H9 (cell line): Measurements from ENCODE around the gene STRA6. TPM values are rescaled to one million over a fixed set of nuclear protein-coding genes. Genes with fewer than 3 reads are reported as not detected.

ENCODE experiments used
- DNase-seq: peaks from one replicate; pipeline ENCODE4 v3.0.0-alpha.2; 2017
- H2AFZ ChIP-seq: one replicate; pipeline ENCODE4 v1.6.1; 2013; ENCODE audit warnings: mild to moderate bottlenecking, low read length, control low read depth, moderate library complexity
- H2AK5ac ChIP-seq: 2 replicates; pipeline ENCODE4 v1.6.1; 2013; ENCODE audit warnings: low read length, control low read depth, mixed read lengths; ENCODE audit not compliant: insufficient read length
- H2BK120ac ChIP-seq: one replicate; pipeline ENCODE4 v1.6.1; 2013; ENCODE audit warnings: low read depth, mild to moderate bottlenecking, low read length, control low read depth, inconsistent platforms; ENCODE audit not compliant: poor library complexity, severe bottlenecking
- H2BK12ac ChIP-seq: 2 replicates; pipeline ENCODE4 v1.6.1; 2013; ENCODE audit warnings: low read length, control low read depth, mixed read lengths, low read depth; ENCODE audit not compliant: insufficient read length
- H2BK15ac ChIP-seq: 2 replicates; pipeline ENCODE4 v1.6.1; 2013; ENCODE audit warnings: low read depth, low read length, control low read depth
- H2BK20ac ChIP-seq: one replicate; pipeline ENCODE4 v1.6.1; 2013; ENCODE audit warnings: low read depth, mild to moderate bottlenecking, low read length, control low read depth, inconsistent platforms; ENCODE audit not compliant: poor library complexity, severe bottlenecking
- H2BK5ac ChIP-seq: 2 replicates; pipeline ENCODE4 v1.6.1; 2013; ENCODE audit warnings: low read length, control low read depth, mixed read lengths; ENCODE audit not compliant: insufficient read length
- H3K14ac ChIP-seq: 2 replicates; pipeline ENCODE4 v1.6.1; 2013; ENCODE audit warnings: low read length, control low read depth; ENCODE audit not compliant: insufficient read depth
- H3K18ac ChIP-seq: 2 replicates; pipeline ENCODE4 v1.6.1; 2013; ENCODE audit warnings: low read depth, mild to moderate bottlenecking, mixed read lengths, low read length, control low read depth; ENCODE audit not compliant: insufficient read length
- H3K23ac ChIP-seq: 2 replicates; pipeline ENCODE4 v1.6.1; 2013; ENCODE audit warnings: low read length, control low read depth, mixed read lengths, low read depth; ENCODE audit not compliant: insufficient read length
- H3K23me2 ChIP-seq: 2 replicates; pipeline ENCODE4 v1.6.1; 2013; ENCODE audit warnings: low read depth, mild to moderate bottlenecking, mixed read lengths, low read length, control low read depth; ENCODE audit not compliant: insufficient read length, poor library complexity, severe bottlenecking
- H3K27ac ChIP-seq: 2 replicates; pipeline ENCODE4 v1.5.1; 2013; ENCODE audit warnings: low read length, control low read depth, mixed read lengths, low read depth; ENCODE audit not compliant: insufficient read length
- H3K27me3 ChIP-seq: 2 replicates; pipeline ENCODE4 v1.6.1; 2013; ENCODE audit warnings: low read length, control low read depth, inconsistent platforms; ENCODE audit not compliant: insufficient read depth
- H3K4ac ChIP-seq: 2 replicates; pipeline ENCODE4 v1.6.1; 2013; ENCODE audit warnings: low read depth, mild to moderate bottlenecking, control low read depth, inconsistent platforms, low read length, moderate library complexity
- H3K4me1 ChIP-seq: 2 replicates; pipeline ENCODE4 v1.6.1; 2013; ENCODE audit warnings: low read length, control low read depth, inconsistent platforms; ENCODE audit not compliant: insufficient read depth
- H3K4me2 ChIP-seq: 2 replicates; pipeline ENCODE4 v1.6.1; 2013; ENCODE audit warnings: low read length, control low read depth, mixed read lengths; ENCODE audit not compliant: insufficient read length, insufficient read depth
- H3K56ac ChIP-seq: 2 replicates; pipeline ENCODE4 v1.6.1; 2013; ENCODE audit warnings: low read depth, mild to moderate bottlenecking, mixed read lengths, low read length, control low read depth; ENCODE audit not compliant: insufficient read length
- H3K79me1 ChIP-seq: 2 replicates; pipeline ENCODE4 v1.6.1; 2013; ENCODE audit warnings: low read depth, mild to moderate bottlenecking, moderate library complexity, low read length, control low read depth, inconsistent platforms; ENCODE audit not compliant: insufficient read depth, poor library complexity, severe bottlenecking
- H3K79me2 ChIP-seq: 2 replicates; pipeline ENCODE4 v1.6.1; 2013; ENCODE audit warnings: low read length, control low read depth, inconsistent platforms; ENCODE audit not compliant: insufficient read depth
- H3K9ac ChIP-seq: 2 replicates; pipeline ENCODE4 v1.6.1; 2013; ENCODE audit warnings: low read length, control low read depth, mixed read lengths; ENCODE audit not compliant: insufficient read length; ENCODE audit errors: extremely low read depth
- H3K9me3 ChIP-seq: one replicate; pipeline ENCODE4 v1.6.1; 2013; ENCODE audit warnings: low read depth, low read length, inconsistent platforms; ENCODE audit not compliant: control insufficient read depth
- H3T11ph ChIP-seq: one replicate; pipeline ENCODE4 v1.6.1; 2013; ENCODE audit warnings: mild to moderate bottlenecking, low read length, control low read depth, inconsistent platforms
- H4K20me1 ChIP-seq: one replicate; pipeline ENCODE4 v1.6.1; 2013; ENCODE audit not compliant: control insufficient read depth, insufficient read length, insufficient read depth
- H4K5ac ChIP-seq: 2 replicates; pipeline ENCODE4 v1.6.1; 2013; ENCODE audit warnings: low read depth, mild to moderate bottlenecking, mixed read lengths, low read length, control low read depth; ENCODE audit not compliant: insufficient read length
- H4K8ac ChIP-seq: replicated peaks from 2 replicates; pipeline ENCODE4 v1.6.1; 2013; ENCODE audit warnings: low read length, control low read depth, mixed read lengths, low read depth; ENCODE audit not compliant: insufficient read length
- H4K91ac ChIP-seq: 2 replicates; pipeline ENCODE4 v1.6.1; 2013; ENCODE audit warnings: low read depth, mild to moderate bottlenecking, moderate library complexity, mixed read lengths, low read length, control low read depth; ENCODE audit not compliant: insufficient read length
- H3K27ac Mint-ChIP-seq, 3 experiments: 2 replicates in 2 of 3; 3 replicates in 1 of 3; pipeline ENCODE4 v1.8.0; 2020 to 2021; ENCODE audit warnings: mixed read lengths in 3 of 3, mild to moderate bottlenecking in 1 of 3, moderate library complexity in 1 of 3
- H3K27me3 Mint-ChIP-seq: 2 replicates; pipeline ENCODE4 v1.8.0; 2021; ENCODE audit warnings: low read depth, mild to moderate bottlenecking, moderate library complexity, mixed read lengths
- H3K36me3 Mint-ChIP-seq, 3 experiments: 2 replicates in 2 of 3; 3 replicates in 1 of 3; pipeline ENCODE4 v1.8.0; 2020 to 2021; ENCODE audit warnings: low read depth in 3 of 3, mixed read lengths in 3 of 3; ENCODE audit not compliant: insufficient read depth in 1 of 3
- H3K4me1 Mint-ChIP-seq, 2 experiments: 2 replicates each; pipeline ENCODE4 v1.8.0; 2020; ENCODE audit warnings: mixed read lengths in 2 of 2
- H3K4me3 Mint-ChIP-seq, 2 experiments: 2 replicates in 1 of 2; 3 replicates in 1 of 2; pipeline ENCODE4 v1.8.0; 2020 to 2021; ENCODE audit warnings: mild to moderate bottlenecking in 2 of 2, mixed read lengths in 2 of 2, moderate library complexity in 1 of 2
- H3K9me3 Mint-ChIP-seq, 2 experiments: 2 replicates in 1 of 2; 3 replicates in 1 of 2; pipeline ENCODE4 v1.8.0; 2020; ENCODE audit warnings: mild to moderate bottlenecking in 2 of 2, mixed read lengths in 2 of 2, moderate library complexity in 1 of 2
- CTCF ChIP-seq: fragments of 200-600 bp; sonication (generic); conservative IDR thresholded peaks from 3 replicates; pipeline ENCODE4 v1.8.0; 2021; ENCODE audit warnings: antibody characterized with exemption, mild to moderate bottlenecking
- WGBS: extraction: QIAGEN DNeasy Blood & Tissue Kit; methylation state at CpG from one replicate; pipeline ENCODE4 v1.1.7; 2013; ENCODE audit warnings: missing lambda C conversion rate, low lambda C conversion rate, mixed read lengths; ENCODE audit not compliant: insufficient read length; ENCODE audit errors: extremely low coverage; 5-methylcytosine and 5-hydroxymethylcytosine counted together
- total RNA-seq: library from RNA; stranded (reverse); gene quantifications from 2 replicates; pipeline ENCODE4 v1.2.1, GENCODE V29; 2021

Gene STRA6
- total RNA-seq, 1 experiment from 2014 or later, result 12.8 TPM

- Mint-ChIP-seq H3K36me3 (no peaks in the 10 kb centered on the region; a peak in 1 of 7 replicates), H3K27ac (no peak within 1 kb of the TSS), H3K9me3 (no peaks in the 10 kb centered on the region), H3K4me3 (no peak within 1 kb of the TSS; a peak in 1 of 5 replicates), H3K27me3 (peaks cover 50% of the 10 kb centered on the region), H3K4me1 (peaks cover 39 to 53% of the 10 kb centered on the region in 2 experiments)
- Histone ChIP-seq H4K8ac (no peak within 1 kb of the TSS), H3K79me1 (no peaks in the 10 kb centered on the region), H4K5ac (no peak within 1 kb of the TSS), H3K14ac (no peak within 1 kb of the TSS), H3K4ac (no peak within 1 kb of the TSS), H3K27ac (no peak within 1 kb of the TSS), H3K56ac (no peak within 1 kb of the TSS), H3K9me3 (no peaks in the 10 kb centered on the region), H2BK15ac (no peak within 1 kb of the TSS), H2BK5ac (no peak within 1 kb of the TSS), H3K27me3 (no peaks in the 10 kb centered on the region), H3K4me1 (peaks cover 4% of the 10 kb centered on the region; the same call in 1 of the 2 replicates), H2AFZ (no peak within 1 kb of the TSS), H3K23me2 (no peaks in the 10 kb centered on the region), H3K79me2 (no peaks in the 10 kb centered on the region), H3K9ac (no peak within 1 kb of the TSS), H2BK120ac (no peak within 1 kb of the TSS), H3T11ph (no peak within 1 kb of the TSS), H2AK5ac (no peak within 1 kb of the TSS), H3K18ac (no peak within 1 kb of the TSS), H2BK20ac (no peak within 1 kb of the TSS), H4K91ac (no peak within 1 kb of the TSS), H4K20me1 (no peaks in the 10 kb centered on the region), H3K23ac (no peak within 1 kb of the TSS), H3K4me2 (no peak within 1 kb of the TSS), H2BK12ac (no peak within 1 kb of the TSS)
- DNase-seq, result no peak
- WGBS, result no CpG with 5 or more reads among the region's 6 CpGs
- no peak for TF ChIP-seq CTCF
Measured at GRCh38 chr15:74235962-74236361, 33.4 kb upstream of the STRA6 start, which contains the start of gene CCDC33. CCDC33 (plus strand) TSS chr15:74236326; CDS start chr15:74236720, 394 bp downstream.
